DOHH2 (cell line): ENCODE measurements around the gene ASIC3.

Experiments used
- EZH2phosphoT487 ChIP-seq: fragments of 200-600 bp; sonication (generic); IDR thresholded peaks from 2 replicates; pipeline ENCODE4 v1.6.1; 2017; ENCODE audit warnings: borderline replicate concordance, mild to moderate bottlenecking, antibody characterized with exemption, low read length, moderate library complexity, mixed read lengths
- TF ChIP-seq, protein P1 (sequence below): fragments of 200-600 bp; sonication (generic); IDR thresholded peaks from one replicate; pipeline ENCODE4 v1.5.1; 2014; ENCODE audit warnings: antibody characterized with exemption, mild to moderate bottlenecking, low read depth, low read length; ENCODE audit not compliant: poor library complexity, severe bottlenecking

DNA sequence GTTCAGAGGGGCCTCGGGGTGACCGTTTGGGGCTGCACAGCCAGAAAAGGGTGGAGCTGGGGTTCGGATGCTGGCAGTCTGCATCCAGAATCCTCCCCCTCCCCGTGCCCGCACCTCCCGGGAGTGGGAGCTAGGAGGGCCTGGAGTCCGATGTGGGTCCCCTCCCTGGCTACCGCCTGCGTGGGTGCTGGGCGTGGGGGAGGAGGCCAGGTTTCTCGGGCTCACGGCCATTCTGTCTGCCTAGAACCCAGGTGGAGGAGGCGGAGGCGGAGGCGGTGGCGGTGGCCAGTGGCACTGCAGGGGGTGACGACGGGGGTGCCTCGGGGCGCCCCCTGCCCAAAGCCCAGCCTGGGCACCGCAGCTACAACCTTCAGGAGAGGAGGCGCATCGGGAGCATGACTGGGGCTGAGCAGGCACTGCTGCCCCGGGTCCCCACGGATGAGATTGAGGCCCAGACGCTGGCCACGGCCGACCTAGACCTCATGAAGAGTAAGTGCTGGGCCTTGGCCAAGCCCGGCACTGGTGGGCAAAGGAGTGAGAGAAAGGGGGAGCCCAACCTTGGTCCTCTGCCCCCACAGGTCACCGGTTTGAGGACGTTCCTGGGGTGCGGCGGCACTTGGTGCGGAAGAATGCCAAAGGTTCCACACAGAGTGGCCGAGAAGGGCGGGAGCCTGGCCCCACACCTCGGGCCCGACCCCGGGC, 18.1 kb downstream of the ASIC3 start:
- TF ChIP-seq, protein P1, sequence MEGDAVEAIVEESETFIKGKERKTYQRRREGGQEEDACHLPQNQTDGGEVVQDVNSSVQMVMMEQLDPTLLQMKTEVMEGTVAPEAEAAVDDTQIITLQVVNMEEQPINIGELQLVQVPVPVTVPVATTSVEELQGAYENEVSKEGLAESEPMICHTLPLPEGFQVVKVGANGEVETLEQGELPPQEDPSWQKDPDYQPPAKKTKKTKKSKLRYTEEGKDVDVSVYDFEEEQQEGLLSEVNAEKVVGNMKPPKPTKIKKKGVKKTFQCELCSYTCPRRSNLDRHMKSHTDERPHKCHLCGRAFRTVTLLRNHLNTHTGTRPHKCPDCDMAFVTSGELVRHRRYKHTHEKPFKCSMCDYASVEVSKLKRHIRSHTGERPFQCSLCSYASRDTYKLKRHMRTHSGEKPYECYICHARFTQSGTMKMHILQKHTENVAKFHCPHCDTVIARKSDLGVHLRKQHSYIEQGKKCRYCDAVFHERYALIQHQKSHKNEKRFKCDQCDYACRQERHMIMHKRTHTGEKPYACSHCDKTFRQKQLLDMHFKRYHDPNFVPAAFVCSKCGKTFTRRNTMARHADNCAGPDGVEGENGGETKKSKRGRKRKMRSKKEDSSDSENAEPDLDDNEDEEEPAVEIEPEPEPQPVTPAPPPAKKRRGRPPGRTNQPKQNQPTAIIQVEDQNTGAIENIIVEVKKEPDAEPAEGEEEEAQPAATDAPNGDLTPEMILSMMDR = no peak
- no peak for TF ChIP-seq EZH2phosphoT487
